CD4-positive, alpha-beta T cell treated with Interleukin-15 for 1 hour (primary cell): Measurements from ENCODE around the gene KLRF2.

Experiments used
- DNase-seq: peaks from one replicate; pipeline ENCODE4 v3.0.0-alpha.2; 2020

Gene KLRF2

GRCh38 chr12:9895215-9895971 is 14.1 kb downstream of the KLRF2 start:
- DNase-seq: no peak

DNA sequence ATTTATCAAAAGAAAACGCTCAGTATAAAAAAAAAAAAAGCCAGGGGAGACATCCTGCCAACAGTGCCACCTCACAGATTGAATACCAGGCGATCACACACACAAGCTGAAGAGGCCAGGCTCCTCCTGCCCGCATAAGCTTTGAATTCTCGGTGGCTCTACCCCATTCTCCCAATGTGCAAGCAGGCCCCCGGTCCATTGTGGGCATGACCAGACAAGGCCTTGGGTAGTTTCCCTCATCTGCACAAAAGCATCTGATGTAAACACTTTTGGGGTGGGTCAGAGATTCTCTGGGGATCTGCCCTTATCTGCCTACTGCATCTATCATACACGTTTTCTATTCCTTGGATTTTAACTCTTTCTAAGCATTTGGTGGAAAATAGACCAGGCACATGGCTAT is 16.2 kb downstream of the KLRF2 start:
- DNase-seq: no peak

GRCh38 chr12:9899209-9899608 is 17.9 kb downstream of the KLRF2 start:
- DNase-seq: no peak

- DNase-seq: no peak
These were observed 19.6 kb downstream of the KLRF2 start for GRCh38 chr12:9900930-9901329.

GRCh38 chr12:9902539-9903228 is 21.4 kb downstream of the KLRF2 start:
- DNase-seq: no peak

DNA sequence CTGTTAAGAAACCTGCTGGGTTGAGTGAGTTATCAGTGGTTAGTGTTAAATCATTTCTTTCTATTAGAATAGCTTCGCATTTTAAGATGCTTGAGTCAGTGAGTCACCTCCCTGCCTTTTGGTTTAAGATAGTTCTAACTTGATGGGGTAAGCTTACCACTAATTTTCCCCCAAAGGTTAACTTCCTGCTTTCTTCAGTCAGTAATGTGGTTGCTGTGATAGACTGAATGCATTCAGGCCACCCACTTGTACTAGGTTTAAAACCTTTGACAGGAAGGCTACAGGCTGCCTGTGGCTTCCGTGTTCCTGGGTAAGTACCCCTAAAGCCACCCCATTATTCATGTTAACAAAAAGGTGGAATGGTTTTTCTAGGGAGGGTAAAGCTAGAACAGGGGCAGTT is 25.6 kb downstream of the KLRF2 start:
- peak; percentile 34 for DNase-seq

- DNase-seq: no peak
These were observed 26.5 kb downstream of the KLRF2 start for GRCh38 chr12:9907769-9908168.

DNA sequence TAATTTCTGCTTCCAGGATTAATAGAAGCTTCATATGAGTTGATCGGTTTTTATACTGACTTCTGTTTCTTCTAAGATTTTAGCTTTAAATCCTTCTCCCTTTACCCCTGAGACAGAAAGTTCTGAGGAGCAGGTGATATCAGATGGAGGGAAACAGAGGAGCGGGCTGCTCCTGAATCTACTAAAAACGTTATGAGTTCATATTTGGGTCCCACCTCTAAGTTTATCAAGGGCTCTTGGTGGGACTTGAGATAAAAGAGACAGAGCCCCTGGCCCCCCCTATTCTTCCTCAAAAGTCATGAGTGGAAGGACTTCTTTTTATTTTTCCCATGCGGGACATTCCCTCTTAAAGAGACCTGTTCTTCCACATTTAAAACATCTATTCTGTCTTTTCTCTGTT is 27.1 kb downstream of the KLRF2 start:
- DNase-seq: no peak

- DNase-seq: no peak
These were observed 28.4 kb downstream of the KLRF2 start for GRCh38 chr12:9909724-9910123.

DNA sequence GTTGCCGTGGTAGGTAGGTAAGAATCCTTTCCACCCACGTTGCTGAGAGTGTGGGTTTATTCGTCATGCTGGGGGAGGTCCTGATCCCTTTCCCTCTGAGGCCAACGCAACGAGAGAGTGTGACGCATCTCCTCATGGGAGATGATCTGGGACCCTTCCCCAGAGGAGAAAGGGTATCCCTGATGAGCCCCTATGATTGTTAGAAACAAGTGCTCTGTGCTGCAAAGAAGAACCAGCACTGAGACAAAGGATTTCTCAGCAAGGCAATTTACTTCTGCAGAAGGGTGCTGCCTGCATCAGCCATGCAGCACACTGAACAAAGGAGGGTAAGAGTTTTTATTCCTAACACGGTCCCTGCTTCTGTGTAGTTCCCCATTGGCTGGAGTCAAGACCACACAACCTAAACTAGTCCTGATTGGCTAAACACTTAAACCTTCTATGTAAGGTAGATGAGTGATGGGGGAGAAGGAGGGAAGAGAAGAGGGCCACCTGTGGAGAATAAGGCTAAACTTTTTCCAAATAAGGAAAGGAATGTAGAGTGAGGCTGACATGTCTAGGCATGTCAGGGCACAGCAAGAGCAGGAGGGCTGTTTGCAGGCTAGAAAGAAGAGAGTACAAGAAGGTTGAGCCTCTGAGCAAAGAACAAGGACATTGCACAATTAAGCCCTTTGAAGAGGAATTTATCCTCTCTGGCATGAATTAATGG is 29.6 kb downstream of the KLRF2 start:
- no peak for DNase-seq

DNA sequence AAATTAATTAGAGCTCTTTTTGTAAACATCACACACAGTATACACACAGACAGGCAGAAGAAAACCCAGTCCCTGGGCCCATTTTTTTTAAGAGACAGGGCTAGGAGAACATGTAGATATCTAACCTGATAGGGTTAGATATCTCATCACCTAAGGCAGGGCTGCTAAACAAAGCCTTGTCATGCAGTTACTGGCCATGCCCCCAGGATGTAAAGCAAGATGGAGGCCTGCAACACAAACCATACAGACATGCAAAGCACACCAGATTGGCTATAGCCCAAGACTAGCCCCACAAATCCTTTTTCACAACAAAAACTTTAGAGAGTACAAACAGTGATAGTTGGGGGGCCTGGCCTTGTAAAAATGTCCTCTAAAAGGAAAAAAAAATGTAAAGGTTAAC is 30.4 kb downstream of the KLRF2 start:
- DNase-seq: no peak

- no peak for DNase-seq
These were observed 38.2 kb downstream of the KLRF2 start for GRCh38 chr12:9919443-9919842.

- DNase-seq: no peak
These were observed 39.2 kb downstream of the KLRF2 start for GRCh38 chr12:9920451-9920850.

DNA sequence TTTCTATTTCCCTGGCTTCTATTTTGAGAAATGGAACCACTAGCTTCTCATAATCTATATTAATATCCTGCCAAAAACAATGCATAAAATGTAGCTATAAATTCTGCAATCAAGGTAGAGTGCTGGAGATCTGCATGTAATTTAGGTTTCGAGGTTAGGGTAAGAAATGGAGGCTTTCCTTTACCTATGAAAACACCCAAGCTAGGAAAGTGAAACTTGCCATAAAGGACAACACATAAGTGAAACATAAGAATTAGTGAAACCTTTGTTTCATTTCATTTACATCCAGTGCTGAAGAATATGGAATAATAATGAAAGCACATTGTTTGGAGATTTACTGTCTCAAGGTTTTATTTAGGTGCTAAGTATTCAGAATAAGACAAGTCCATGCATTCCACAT is 41.1 kb downstream of the KLRF2 start:
- DNase-seq: no peak

- no peak for DNase-seq
These were observed 44.6 kb downstream of the KLRF2 start for GRCh38 chr12:9925705-9926393.

DNA sequence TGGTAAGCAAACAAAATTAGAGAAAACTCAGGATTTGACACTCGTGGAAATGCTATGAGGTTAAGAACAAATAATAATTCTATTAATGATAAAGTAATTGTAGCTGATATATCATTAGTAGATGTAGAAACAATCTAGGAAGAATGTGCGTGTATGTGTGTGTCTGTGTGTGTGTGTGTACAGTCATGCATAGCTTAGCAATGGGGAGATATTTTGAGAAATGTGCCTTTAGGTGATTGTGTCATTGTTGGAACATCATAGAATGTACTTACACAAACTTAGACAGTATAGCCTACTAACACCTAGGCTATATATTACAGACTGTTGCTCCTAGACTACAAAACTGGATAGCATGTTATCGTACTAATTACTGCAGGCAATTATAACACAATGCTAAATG is 45.6 kb downstream of the KLRF2 start:
- DNase-seq: no peak

GRCh38 chr12:9928607-9929006 is 47.3 kb downstream of the KLRF2 start:
- DNase-seq: no peak

DNA sequence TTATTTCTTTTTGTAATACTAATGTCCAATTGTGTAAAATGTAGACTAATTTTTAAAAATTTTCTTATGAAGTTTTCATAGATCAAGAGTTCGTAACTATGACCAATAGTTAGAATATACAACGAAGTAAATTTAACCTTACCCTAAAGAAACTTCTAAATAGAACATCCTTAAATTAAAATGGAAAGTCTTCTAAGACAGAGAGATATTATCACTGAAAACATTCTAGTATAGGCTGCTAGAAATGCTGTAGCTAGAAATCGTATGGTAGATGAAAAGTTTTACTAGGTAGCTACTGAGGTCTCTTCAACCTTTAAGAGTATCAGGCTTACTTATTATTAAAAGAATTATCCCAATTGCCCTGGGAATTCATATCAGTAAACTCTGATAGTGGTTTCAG is 50.0 kb downstream of the KLRF2 start:
- no peak for DNase-seq

- DNase-seq: no peak
These were observed 51.0 kb downstream of the KLRF2 start, which contains the start of gene CLEC2A for GRCh38 chr12:9932270-9932669. CLEC2A (minus strand) TSS chr12:9932370; CDS start chr12:9932329, 41 bp downstream.

- DNase-seq: no peak
These were observed 52.7 kb downstream of the KLRF2 start for GRCh38 chr12:9933958-9934357.

- no peak for DNase-seq
These were observed 53.7 kb downstream of the KLRF2 start for GRCh38 chr12:9935026-9935425.

- DNase-seq: no peak
These were observed 55.3 kb downstream of the KLRF2 start for GRCh38 chr12:9936591-9936990.

GRCh38 chr12:9940375-9940774 is 59.1 kb downstream of the KLRF2 start:
- DNase-seq: no peak
